Measurements from ENCODE around the gene GRIN3A.

- no peak for TF ChIP-seq CTCF (IDR thresholded peaks at IDR 0.05)
- TF ChIP-seq POLR2A (IDR thresholded peaks at IDR 0.05) = no peak
- no peak for TF ChIP-seq EP300 (IDR thresholded peaks at IDR 0.05)
These were observed 88.3 kb downstream of the GRIN3A start for GRCh38 chr9:101650142-101650541.
